GM20000 (cell line): ENCODE data around the gene VSIG1.

Experiments
- DNase-seq: peaks from one replicate; pipeline ENCODE4 v3.0.0; 2012; ENCODE audit warnings: low spot score
- TF ChIP-seq, protein P1 (sequence below): IDR thresholded peaks from 2 replicates; pipeline ENCODE4 v1.5.1; 2012; ENCODE audit warnings: mild to moderate bottlenecking, control low read depth; ENCODE audit errors: extremely low read depth, missing control alignments

The VSIG1 gene

GRCh38 chrX:108064613-108065012 lies 19.7 kb downstream of the VSIG1 start:
- TF ChIP-seq, protein P1, sequence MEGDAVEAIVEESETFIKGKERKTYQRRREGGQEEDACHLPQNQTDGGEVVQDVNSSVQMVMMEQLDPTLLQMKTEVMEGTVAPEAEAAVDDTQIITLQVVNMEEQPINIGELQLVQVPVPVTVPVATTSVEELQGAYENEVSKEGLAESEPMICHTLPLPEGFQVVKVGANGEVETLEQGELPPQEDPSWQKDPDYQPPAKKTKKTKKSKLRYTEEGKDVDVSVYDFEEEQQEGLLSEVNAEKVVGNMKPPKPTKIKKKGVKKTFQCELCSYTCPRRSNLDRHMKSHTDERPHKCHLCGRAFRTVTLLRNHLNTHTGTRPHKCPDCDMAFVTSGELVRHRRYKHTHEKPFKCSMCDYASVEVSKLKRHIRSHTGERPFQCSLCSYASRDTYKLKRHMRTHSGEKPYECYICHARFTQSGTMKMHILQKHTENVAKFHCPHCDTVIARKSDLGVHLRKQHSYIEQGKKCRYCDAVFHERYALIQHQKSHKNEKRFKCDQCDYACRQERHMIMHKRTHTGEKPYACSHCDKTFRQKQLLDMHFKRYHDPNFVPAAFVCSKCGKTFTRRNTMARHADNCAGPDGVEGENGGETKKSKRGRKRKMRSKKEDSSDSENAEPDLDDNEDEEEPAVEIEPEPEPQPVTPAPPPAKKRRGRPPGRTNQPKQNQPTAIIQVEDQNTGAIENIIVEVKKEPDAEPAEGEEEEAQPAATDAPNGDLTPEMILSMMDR, result no peak
- no peak for DNase-seq

DNA sequence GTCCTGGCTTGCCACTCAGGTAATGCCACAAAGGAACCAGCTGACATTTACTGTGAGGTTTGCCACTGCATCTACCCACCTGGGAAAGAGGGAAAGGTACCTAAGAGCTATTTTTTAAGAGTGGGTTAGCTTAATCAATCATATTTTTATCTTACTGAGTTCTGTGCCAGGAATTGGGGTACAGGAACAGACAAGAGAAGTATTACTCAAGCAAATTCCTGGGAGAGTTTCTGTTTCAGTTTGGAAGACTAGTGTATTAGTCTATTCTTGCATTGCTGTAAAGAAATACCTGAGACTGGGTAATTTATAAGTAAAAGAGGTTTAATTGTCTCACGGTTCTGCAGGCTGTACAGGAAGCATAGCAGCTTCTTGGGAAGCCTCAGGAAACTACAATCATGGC lies 23.3 kb downstream of the VSIG1 start:
- TF ChIP-seq, protein P1, result no peak
- no peak for DNase-seq

DNA sequence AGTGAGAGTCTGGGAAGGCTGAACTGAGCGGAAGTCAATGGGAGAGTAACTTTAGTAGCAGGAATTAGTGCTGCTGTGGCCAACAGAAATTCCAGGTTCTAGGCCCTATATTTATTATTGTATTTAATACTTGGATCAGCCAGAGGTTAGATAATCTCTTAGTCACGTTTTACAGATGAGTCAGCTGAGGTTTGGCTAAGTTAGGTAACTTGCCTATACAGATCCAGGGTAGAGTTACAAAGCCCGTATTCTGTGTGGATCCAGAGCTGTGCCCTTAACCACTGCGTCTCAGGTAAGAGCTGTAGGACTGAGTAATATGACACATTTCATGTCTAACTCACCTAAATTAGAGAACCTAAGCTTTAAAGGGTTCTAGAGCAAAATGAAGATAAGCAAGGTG lies 26.0 kb downstream of the VSIG1 start:
- no peak for DNase-seq
- TF ChIP-seq, protein P1, result no peak

GRCh38 chrX:108071578-108071977 lies 26.7 kb downstream of the VSIG1 start:
- DNase-seq, result no peak
- TF ChIP-seq, protein P1, result no peak

DNA sequence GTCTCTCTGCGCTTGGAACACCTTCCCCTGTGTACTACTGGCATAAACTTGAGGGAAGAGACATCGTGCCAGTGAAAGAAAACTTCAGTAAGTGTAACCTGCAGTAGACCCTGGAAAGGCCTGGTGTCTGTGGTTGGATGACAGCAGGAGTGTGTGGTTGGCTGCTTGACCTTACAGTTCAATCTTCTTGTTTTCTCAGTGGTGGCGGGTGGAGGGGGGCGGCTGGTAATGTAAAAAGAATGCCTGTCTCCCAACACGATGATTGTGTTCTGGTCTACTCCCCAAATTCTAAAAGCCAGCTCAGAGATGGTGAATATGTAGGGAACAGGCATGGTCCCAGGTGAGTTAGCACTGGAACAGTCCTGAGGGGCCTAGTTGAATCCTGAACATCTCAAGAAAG lies 27.9 kb downstream of the VSIG1 start:
- no peak for DNase-seq
- TF ChIP-seq, protein P1, result no peak

GRCh38 chrX:108081110-108081509 lies 36.2 kb downstream of the VSIG1 start:
- DNase-seq, result no peak
- TF ChIP-seq, protein P1, result no peak

DNA sequence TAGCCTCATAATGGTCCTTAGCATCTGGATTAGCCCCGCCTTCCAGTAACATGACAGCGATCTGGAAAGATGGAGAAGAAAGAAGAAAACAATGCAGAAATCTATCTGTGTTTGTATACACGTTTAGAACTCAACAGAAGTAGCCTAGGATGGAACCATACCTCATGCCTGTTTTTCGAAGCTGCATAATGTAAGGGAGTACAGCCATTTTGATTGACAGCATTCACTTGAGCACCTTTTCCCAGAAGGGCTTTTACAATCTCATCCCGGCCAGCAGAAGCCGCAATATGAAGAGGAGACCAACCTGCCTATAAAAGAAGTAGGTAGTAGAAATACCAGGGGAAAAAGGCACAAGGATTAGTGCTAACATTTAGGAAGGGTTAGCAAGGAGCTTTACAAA lies 42.9 kb downstream of the VSIG1 start:
- TF ChIP-seq, protein P1, result no peak

More for the DNA sequence above, 42.9 kb downstream of the VSIG1 start:
- no peak for DNase-seq
